Measurements from ENCODE around the gene UBALD2.
A peak's percentile ranks its signal among the peaks of the same experiment; 100 is the strongest.
"Not testable (repeated sequence)": the region's sequence is repeated elsewhere in the genome, so short reads cannot be mapped to it uniquely, and the experiment has no call there.

UBALD2 gene

GRCh38 chr17:76264755-76265623 is at the start of gene UBALD2:
TSS of gene UBALD2 (plus strand) at chr17:76265348. CDS start at chr17:76265506, 158 bp downstream.
- Histone ChIP-seq H3K9me3 (no peaks in the 10 kb centered on the region), H3K27ac (peak within 1 kb of the TSS; percentile 77 to 85), H3K4me3 (peak within 1 kb of the TSS; percentile 62 to 91), H3K4me1 (peaks cover 0 to 47% (median 35%) of the 10 kb centered on the region in 4 donors), H3K27me3 (no peaks in the 10 kb centered on the region), H3K36me3 (peaks cover 0 to 19% (median 14%) of the 10 kb centered on the region in 3 donors)
- TF ChIP-seq CTCF (IDR thresholded peaks at IDR 0.05): peak in 1 of 2 experiments; percentile 55
- peak; percentile 100 for DNase-seq
- intact Hi-C loops (cut with DNase I; ENCODE audit: low total_unique reads): no loop called here

- TF ChIP-seq CTCF (IDR thresholded peaks at IDR 0.05): no peak
- Histone ChIP-seq H3K9me3 (no peaks in the 10 kb centered on the region), H3K27ac (no peak overlapping the region), H3K36me3 (no peaks in the 10 kb centered on the region), H3K4me1 (no peaks in the 10 kb centered on the region), H3K4me3 (no peak overlapping the region), H3K27me3 (peaks cover 0 to 14% of the 10 kb centered on the region in 2 donors)
- no peak for DNase-seq
- intact Hi-C loops (cut with DNase I; ENCODE audit: low total_unique reads): no loop called here
These were observed 48.1 kb upstream of the UBALD2 start for GRCh38 chr17:76217081-76217480.

GRCh38 chr17:76219670-76220383 is 45.3 kb upstream of the UBALD2 start:
- H3K4me3 ChIP-seq: no peak overlapping the region
- no peak overlapping the region for H3K27ac ChIP-seq
- H3K9me3 ChIP-seq: no peaks in the 10 kb centered on the region
- no peak for TF ChIP-seq CTCF (IDR thresholded peaks at IDR 0.05)
- intact Hi-C loops (cut with DNase I; ENCODE audit: low total_unique reads): no loop called here
- no peaks in the 10 kb centered on the region for H3K4me1 ChIP-seq
- H3K27me3 ChIP-seq: no peaks in the 10 kb centered on the region
- no peak for DNase-seq
- no peaks in the 10 kb centered on the region for H3K36me3 ChIP-seq

- Histone ChIP-seq H3K4me1 (no peaks in the 10 kb centered on the region), H3K27ac (no peak overlapping the region), H3K27me3 (peaks cover 0 to 8% of the 10 kb centered on the region in 2 donors), H3K4me3 (no peak overlapping the region), H3K36me3 (no peaks in the 10 kb centered on the region), H3K9me3 (no peaks in the 10 kb centered on the region)
- intact Hi-C loops (cut with DNase I; ENCODE audit: low total_unique reads): no loop called here
- DNase-seq: no peak
- TF ChIP-seq CTCF (IDR thresholded peaks at IDR 0.05): no peak
These were observed 41.3 kb upstream of the UBALD2 start for GRCh38 chr17:76223802-76224201.

GRCh38 chr17:76225373-76226086 is 39.6 kb upstream of the UBALD2 start:
- H3K4me3 ChIP-seq; intact Hi-C loops (cut with DNase I; ENCODE audit: low total_unique reads); DNase-seq; H3K9me3 ChIP-seq; H3K4me1 ChIP-seq; H3K36me3 ChIP-seq; H3K27ac ChIP-seq: not testable (repeated sequence)
- H3K27me3 ChIP-seq: peaks cover 0 to 19% of the 10 kb centered on the region in 2 donors

GRCh38 chr17:76226749-76227148 is 38.4 kb upstream of the UBALD2 start:
- H3K27ac ChIP-seq; DNase-seq; H3K36me3 ChIP-seq; H3K4me3 ChIP-seq; H3K4me1 ChIP-seq; intact Hi-C loops (cut with DNase I; ENCODE audit: low total_unique reads); H3K9me3 ChIP-seq: not testable (repeated sequence)
- H3K27me3 ChIP-seq: peaks cover 0 to 19% of the 10 kb centered on the region in 2 donors
